Hepatocyte (in vitro differentiated cells): ENCODE measurements around the gene AMPH. TPM values are rescaled to one million over a fixed set of nuclear protein-coding genes. Genes with fewer than 3 reads are reported as not detected.

Experiments used
- DNase-seq: peaks from one replicate; pipeline ENCODE4 v3.0.0-alpha.2; 2016; ENCODE audit warnings: low spot score
- H2AFZ ChIP-seq: fragments of 200-600 bp; sonication (generic); 2 replicates; pipeline ENCODE4 v1.6.0; 2016; ENCODE audit warnings: antibody characterized with exemption, mild to moderate bottlenecking
- H3K27ac ChIP-seq: fragments of 200-600 bp; sonication (generic); 2 replicates; pipeline ENCODE4 v1.5.1; 2016; ENCODE audit warnings: mild to moderate bottlenecking
- H3K27me3 ChIP-seq: fragments of 200-600 bp; sonication (generic); 2 replicates; pipeline ENCODE4 v1.6.1; 2016
- H3K36me3 ChIP-seq: fragments of 200-600 bp; sonication (generic); replicated peaks from 2 replicates; pipeline ENCODE4 v1.5.1; 2016; ENCODE audit warnings: low read depth; ENCODE audit not compliant: insufficient read depth
- H3K4me1 ChIP-seq: fragments of 200-600 bp; sonication (generic); 2 replicates; pipeline ENCODE4 v1.5.1; 2016; ENCODE audit warnings: mild to moderate bottlenecking, moderate library complexity; ENCODE audit not compliant: insufficient read depth
- H3K4me2 ChIP-seq: fragments of 200-600 bp; sonication (generic); 2 replicates; pipeline ENCODE4 v1.6.0; 2016
- H3K4me3 ChIP-seq: fragments of 200-600 bp; sonication (generic); 2 replicates; pipeline ENCODE4 v1.5.1; 2016; ENCODE audit warnings: mild to moderate bottlenecking
- H3K79me2 ChIP-seq: fragments of 200-600 bp; sonication (generic); 2 replicates; pipeline ENCODE4 v1.6.0; 2017; ENCODE audit warnings: mild to moderate bottlenecking
- H3K9me2 ChIP-seq: fragments of 200-600 bp; sonication (generic); replicated peaks from 2 replicates; pipeline ENCODE4 v1.6.0; 2017; ENCODE audit warnings: mild to moderate bottlenecking; ENCODE audit not compliant: insufficient read depth
- H3K9me3 ChIP-seq: fragments of 200-600 bp; sonication (generic); 2 replicates; pipeline ENCODE4 v1.5.1; 2016; ENCODE audit warnings: low read depth, mild to moderate bottlenecking
- H4K20me1 ChIP-seq: fragments of 200-600 bp; sonication (generic); 2 replicates; pipeline ENCODE4 v1.6.0; 2016; ENCODE audit warnings: mild to moderate bottlenecking; ENCODE audit not compliant: insufficient read depth, poor library complexity, severe bottlenecking
- CTCF ChIP-seq: fragments of 200-600 bp; sonication (generic); IDR thresholded peaks from 2 replicates; pipeline ENCODE4 v1.5.1; 2016; ENCODE audit warnings: antibody characterized with exemption, mild to moderate bottlenecking; ENCODE audit not compliant: poor library complexity
- EZH2 ChIP-seq: fragments of 200-600 bp; sonication (generic); IDR thresholded peaks from 2 replicates; pipeline ENCODE4 v1.6.1; 2016; ENCODE audit warnings: antibody characterized with exemption, mild to moderate bottlenecking, borderline replicate concordance
- EZH2phosphoT487 ChIP-seq: fragments of 200-600 bp; sonication (generic); IDR thresholded peaks from one replicate; pipeline ENCODE4 v1.6.1; 2018; ENCODE audit warnings: antibody characterized with exemption, mild to moderate bottlenecking, low read depth, moderate library complexity; ENCODE audit not compliant: unreplicated experiment, severe bottlenecking
- WGBS: methylation state at CpG from one replicate; pipeline ENCODE4 v1.1.6; 2016; ENCODE audit warnings: low lambda C conversion rate; ENCODE audit errors: missing lambda C conversion rate; 5-methylcytosine and 5-hydroxymethylcytosine counted together
- polyA plus RNA-seq: library from polyadenylated mRNA; unstranded; fragments of >200 nt; fragmentation: Nextera tagmentation; extraction: Ambion mirVana; gene quantifications from 2 replicates; pipeline ENCODE4 v1.2.1, GENCODE V29; 2016
- small RNA-seq: library from RNA; depleted of rRNA; stranded (forward); fragments of <200 nt; gene quantifications from one replicate; pipeline ENCODE3, GENCODE V24; 2014
- total RNA-seq: library from RNA; depleted of rRNA; stranded (reverse); fragments of >200 nt; gene quantifications from 2 replicates; pipeline ENCODE4 v1.2.3, GENCODE V29; 2014

Gene AMPH
- total and polyA plus RNA-seq, 2 experiments from 2014 or later: 2.0 to 2.8 TPM

GRCh38 chr7:38335128-38335491 is 296.1 kb downstream of the AMPH start:
- no peaks in the 10 kb centered on the region for H3K79me2 ChIP-seq
- H3K4me1 ChIP-seq: peaks cover 7% of the 10 kb centered on the region
- no peaks in the 10 kb centered on the region for H3K36me3 ChIP-seq
- WGBS: 80% methylated on average over 2 of the region's 2 CpGs
- H3K27me3 ChIP-seq: no peaks in the 10 kb centered on the region
- H3K9me2 ChIP-seq: no peaks in the 10 kb centered on the region
- no peak overlapping the region for H3K4me3 ChIP-seq
- no peak for TF ChIP-seq EZH2phosphoT487
- no peak for TF ChIP-seq EZH2
- TF ChIP-seq CTCF: no peak
- H3K4me2 ChIP-seq: no peak overlapping the region
- H3K9me3 ChIP-seq: no peaks in the 10 kb centered on the region
- no peak overlapping the region for H2AFZ ChIP-seq
- DNase-seq: no peak
- H4K20me1 ChIP-seq: no peaks in the 10 kb centered on the region
- peak overlapping the region; percentile 73 for H3K27ac ChIP-seq

GRCh38 chr7:38334163-38334562 is 297.0 kb downstream of the AMPH start:
- Histone ChIP-seq H3K36me3 (no peaks in the 10 kb centered on the region), H3K27me3 (no peaks in the 10 kb centered on the region), H3K9me2 (no peaks in the 10 kb centered on the region), H3K4me1 (peaks cover 7% of the 10 kb centered on the region), H3K9me3 (no peaks in the 10 kb centered on the region), H4K20me1 (no peaks in the 10 kb centered on the region), H2AFZ (no peak overlapping the region), H3K4me3 (no peak overlapping the region), H3K27ac (no peak overlapping the region), H3K79me2 (no peaks in the 10 kb centered on the region), H3K4me2 (no peak overlapping the region)
- TF ChIP-seq CTCF (no peak), EZH2phosphoT487 (no peak), EZH2 (no peak)
- DNase-seq: no peak

Small RNA genes lying within 50 kb of the gene (small RNA-seq; reads per million reads assigned to genes)
- not detected for gene RN7SL83P
- not detected for gene TRGV6
